IPS-15b (cell line): Measurements from ENCODE around the gene ATP9B.

Experiments used
- H3K27me3 ChIP-seq: one replicate; pipeline ENCODE4 v1.6.1; 2013; ENCODE audit warnings: low read length; ENCODE audit not compliant: control insufficient read depth, insufficient read depth
- H3K36me3 ChIP-seq: one replicate; pipeline ENCODE4 v1.6.1; 2013; ENCODE audit warnings: low read length; ENCODE audit not compliant: control insufficient read depth, insufficient read depth
- H3K4me1 ChIP-seq: one replicate; pipeline ENCODE4 v1.6.1; 2013; ENCODE audit warnings: mild to moderate bottlenecking, low read length; ENCODE audit not compliant: control insufficient read depth, insufficient read depth
- H3K4me3 ChIP-seq: one replicate; pipeline ENCODE4 v1.5.1; 2013; ENCODE audit warnings: low read depth, low read length
- H3K9ac ChIP-seq: one replicate; pipeline ENCODE4 v1.6.1; 2013; ENCODE audit warnings: low read depth, mild to moderate bottlenecking, low read length
- H3K9me3 ChIP-seq: one replicate; pipeline ENCODE4 v1.6.1; 2013; ENCODE audit warnings: mild to moderate bottlenecking, low read length; ENCODE audit not compliant: control insufficient read depth, insufficient read depth

Gene ATP9B

DNA sequence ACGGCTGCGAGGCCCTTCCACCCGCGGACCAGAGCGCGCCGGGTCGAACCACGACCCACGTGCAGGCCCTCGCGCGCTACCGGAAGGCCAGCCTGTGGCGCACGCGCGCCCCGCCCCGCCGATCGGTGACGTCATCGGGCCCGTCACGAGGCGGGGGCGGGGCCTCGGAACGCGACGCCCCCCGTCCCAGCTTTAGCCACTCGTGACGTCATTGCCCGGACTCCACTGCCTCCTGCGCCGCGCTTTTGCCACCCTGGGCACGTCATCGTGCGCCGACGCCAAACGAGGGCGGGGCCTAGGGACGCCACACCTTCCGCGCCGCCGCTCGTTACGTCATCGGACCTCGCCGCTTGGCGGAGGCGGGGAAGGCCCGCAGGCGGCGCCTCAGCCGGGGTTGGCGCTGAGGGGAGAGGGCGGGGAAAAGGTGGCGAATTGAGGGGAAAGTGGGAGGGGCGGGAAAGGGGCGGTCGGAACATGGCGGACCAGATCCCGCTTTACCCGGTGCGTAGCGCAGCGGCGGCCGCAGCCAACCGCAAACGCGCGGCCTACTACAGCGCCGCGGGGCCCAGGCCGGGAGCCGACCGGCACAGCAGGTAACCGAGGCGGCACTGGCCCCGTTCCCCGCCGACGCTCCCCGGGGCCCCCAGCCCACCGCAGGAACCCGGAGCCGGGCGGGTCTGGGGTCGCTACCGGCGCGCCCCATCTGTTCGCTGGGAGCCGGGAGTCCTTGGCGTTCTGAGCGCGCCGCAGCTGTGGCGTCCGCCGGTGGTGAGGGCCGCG is at the start of gene ATP9B:
Gene ATP9B, plus strand, starts transcription at position 458 of the 780 bp plus-strand sequence. Its CDS starts 17 bp downstream, at position 475.
- Histone ChIP-seq H3K27me3 (peaks cover 21% of the 10 kb centered on the region), H3K36me3 (peaks cover 3% of the 10 kb centered on the region), H3K4me1 (peaks cover 2% of the 10 kb centered on the region), H3K4me3 (peak within 1 kb of the TSS; percentile 87), H3K9me3 (no peaks in the 10 kb centered on the region), H3K9ac (peak within 1 kb of the TSS; percentile 79)

DNA sequence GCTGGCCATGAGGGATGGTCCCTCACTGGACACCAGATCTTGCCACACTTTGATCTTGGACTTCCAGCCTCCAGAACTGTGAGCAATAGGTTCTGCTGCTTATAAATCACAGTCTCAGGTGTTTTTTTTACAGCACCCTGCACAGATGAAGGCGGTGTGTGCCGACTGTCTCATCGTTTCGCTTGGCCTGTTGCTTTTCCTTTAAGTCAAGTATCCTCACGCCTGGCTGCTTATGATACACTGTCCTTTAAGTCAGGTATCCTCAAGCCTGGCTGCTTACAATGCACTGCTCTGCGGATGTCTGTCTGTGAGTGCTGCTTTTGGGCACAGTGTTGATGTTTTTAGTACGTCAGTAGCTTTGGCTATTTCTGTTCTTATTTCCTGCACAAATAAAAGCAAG is 49.3 kb upstream of the ATP9B start:
- no peaks in the 10 kb centered on the region for H3K36me3 ChIP-seq
- H3K9ac ChIP-seq, result no peak overlapping the region
- no peak overlapping the region for H3K4me3 ChIP-seq
- no peaks in the 10 kb centered on the region for H3K4me1 ChIP-seq
- H3K27me3 ChIP-seq, result no peaks in the 10 kb centered on the region
- H3K9me3 ChIP-seq, result no peaks in the 10 kb centered on the region

- Histone ChIP-seq H3K36me3 (no peaks in the 10 kb centered on the region), H3K4me3 (no peak overlapping the region), H3K4me1 (peaks cover 4% of the 10 kb centered on the region), H3K27me3 (no peaks in the 10 kb centered on the region), H3K9me3 (no peaks in the 10 kb centered on the region), H3K9ac (no peak overlapping the region)
These were observed 46.6 kb upstream of the ATP9B start for GRCh38 chr18:79022603-79023002.

GRCh38 chr18:79026491-79026890 is 42.7 kb upstream of the ATP9B start:
- H3K4me1 ChIP-seq, result peaks cover 4% of the 10 kb centered on the region
- H3K27me3 ChIP-seq, result no peaks in the 10 kb centered on the region
- no peak overlapping the region for H3K9ac ChIP-seq
- no peak overlapping the region for H3K4me3 ChIP-seq
- no peaks in the 10 kb centered on the region for H3K36me3 ChIP-seq
- no peaks in the 10 kb centered on the region for H3K9me3 ChIP-seq

DNA sequence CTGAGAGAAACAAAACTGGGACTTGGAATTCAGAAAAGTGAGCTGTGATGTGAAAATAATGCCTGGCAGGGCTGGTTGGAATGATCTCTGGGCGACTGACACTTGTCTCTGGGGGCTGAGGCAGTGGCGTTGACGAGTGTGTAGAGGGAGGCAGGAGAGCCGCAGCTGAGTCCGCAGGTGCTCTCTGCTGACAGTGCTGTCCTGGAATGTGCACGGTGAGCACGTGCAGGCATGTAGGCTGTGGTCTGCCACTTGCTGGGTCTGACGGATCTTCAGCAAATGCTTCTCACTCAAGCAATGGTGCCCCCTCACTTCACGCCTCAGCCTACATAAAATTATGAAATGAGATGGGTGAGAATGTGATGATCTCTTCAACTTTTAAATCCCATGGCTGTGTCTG is 38.5 kb upstream of the ATP9B start:
- H3K4me3 ChIP-seq, result no peak overlapping the region
- no peak overlapping the region for H3K9ac ChIP-seq
- H3K36me3 ChIP-seq, result no peaks in the 10 kb centered on the region
- no peaks in the 10 kb centered on the region for H3K27me3 ChIP-seq
- peaks cover 4% of the 10 kb centered on the region for H3K4me1 ChIP-seq
- no peaks in the 10 kb centered on the region for H3K9me3 ChIP-seq

GRCh38 chr18:79042276-79042675 is 26.9 kb upstream of the ATP9B start:
- Histone ChIP-seq H3K4me1 (no peaks in the 10 kb centered on the region), H3K36me3 (no peaks in the 10 kb centered on the region), H3K4me3 (no peak overlapping the region), H3K9ac (no peak overlapping the region), H3K9me3 (peaks cover 7% of the 10 kb centered on the region), H3K27me3 (no peaks in the 10 kb centered on the region)

GRCh38 chr18:79043288-79043687 is 25.9 kb upstream of the ATP9B start:
- H3K36me3 ChIP-seq, result no peaks in the 10 kb centered on the region
- H3K4me1 ChIP-seq, result no peaks in the 10 kb centered on the region
- no peaks in the 10 kb centered on the region for H3K27me3 ChIP-seq
- H3K9ac ChIP-seq, result no peak overlapping the region
- H3K4me3 ChIP-seq, result no peak overlapping the region
- H3K9me3 ChIP-seq, result peaks cover 7% of the 10 kb centered on the region

DNA sequence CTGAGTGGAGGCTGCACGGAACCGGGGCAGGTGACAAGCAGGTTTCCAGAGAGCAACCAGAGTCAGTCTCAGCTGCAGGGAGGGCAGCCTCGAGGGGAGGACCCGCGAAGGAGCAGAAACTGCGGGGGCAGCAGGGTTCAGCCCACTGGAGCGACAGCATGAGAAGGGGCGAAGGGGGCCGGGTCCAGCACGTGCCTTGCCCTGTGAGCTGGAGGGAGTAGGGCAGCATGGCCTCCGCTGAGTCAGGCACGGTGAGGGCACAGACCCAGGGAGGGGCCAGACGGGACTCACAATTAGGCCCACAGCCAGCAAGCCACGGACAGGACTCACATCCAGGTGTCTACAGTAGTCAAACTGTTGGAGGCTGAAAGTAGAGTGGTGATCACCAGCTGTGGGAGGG is 22.7 kb upstream of the ATP9B start:
- Histone ChIP-seq H3K4me3 (no peak overlapping the region), H3K9ac (no peak overlapping the region), H3K4me1 (no peaks in the 10 kb centered on the region), H3K36me3 (no peaks in the 10 kb centered on the region), H3K27me3 (no peaks in the 10 kb centered on the region), H3K9me3 (no peaks in the 10 kb centered on the region)

- Histone ChIP-seq H3K27me3 (no peaks in the 10 kb centered on the region), H3K36me3 (no peaks in the 10 kb centered on the region)
These were observed 21.5 kb upstream of the ATP9B start for GRCh38 chr18:79047556-79048244.

DNA sequence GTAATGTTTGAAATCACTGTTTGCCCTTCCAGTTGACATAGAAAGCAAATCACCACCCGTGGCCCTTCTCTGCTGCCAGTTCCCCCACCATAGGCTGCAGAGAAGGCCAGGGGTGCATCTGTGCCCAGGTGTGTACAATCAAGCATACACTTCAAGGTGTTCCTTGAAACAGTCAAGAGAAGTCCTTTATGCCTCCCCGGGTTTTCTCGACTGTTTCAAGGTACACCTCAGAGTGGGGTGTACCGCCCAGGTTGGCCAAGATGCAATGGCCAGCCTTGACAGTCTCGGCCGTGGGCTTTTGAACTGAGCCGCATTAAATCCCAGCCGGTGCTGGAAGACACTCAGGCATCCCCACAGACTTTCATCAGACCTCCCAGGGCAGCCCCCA is 21.0 kb upstream of the ATP9B start:
- Histone ChIP-seq H3K27me3 (no peaks in the 10 kb centered on the region), H3K9ac (no peak overlapping the region), H3K4me3 (no peak overlapping the region), H3K9me3 (no peaks in the 10 kb centered on the region), H3K36me3 (no peaks in the 10 kb centered on the region), H3K4me1 (no peaks in the 10 kb centered on the region)

More at GRCh38 chr18:79047556-79048244, 21.5 kb upstream of the ATP9B start:
- no peak overlapping the region for H3K9ac ChIP-seq
- H3K4me3 ChIP-seq, result no peak overlapping the region
- no peaks in the 10 kb centered on the region for H3K9me3 ChIP-seq
- no peaks in the 10 kb centered on the region for H3K4me1 ChIP-seq

GRCh38 chr18:79049506-79049905 is 19.7 kb upstream of the ATP9B start:
- no peaks in the 10 kb centered on the region for H3K27me3 ChIP-seq
- no peak overlapping the region for H3K4me3 ChIP-seq
- no peaks in the 10 kb centered on the region for H3K9me3 ChIP-seq
- H3K9ac ChIP-seq, result no peak overlapping the region
- no peaks in the 10 kb centered on the region for H3K4me1 ChIP-seq
- no peaks in the 10 kb centered on the region for H3K36me3 ChIP-seq

GRCh38 chr18:79050005-79050404 is 19.2 kb upstream of the ATP9B start:
- Histone ChIP-seq H3K4me1 (no peaks in the 10 kb centered on the region), H3K4me3 (no peak overlapping the region), H3K27me3 (no peaks in the 10 kb centered on the region), H3K9me3 (no peaks in the 10 kb centered on the region), H3K9ac (no peak overlapping the region), H3K36me3 (no peaks in the 10 kb centered on the region)
